GM18508 (cell line): Measurements from ENCODE around the gene SETD1B.
A peak's percentile ranks its signal among the peaks of the same experiment; 100 is the strongest.

Experiments
- ATAC-seq: cut with Tn5 transposase; IDR thresholded peaks from one replicate; pipeline ENCODE4 v1.9.1; 2021; ENCODE audit warnings: moderate number of reproducible peaks; ENCODE audit not compliant: insufficient read depth, unreplicated experiment

The SETD1B gene

GRCh38 chr12:121822393-121823100, 18.7 kb downstream of the SETD1B start:
- ATAC-seq = no peak

GRCh38 chr12:121823101-121823726, 19.4 kb downstream of the SETD1B start:
- ATAC-seq = no peak

- ATAC-seq = no peak
Observed at GRCh38 chr12:121823727-121824115, 19.9 kb downstream of the SETD1B start.

- no peak for ATAC-seq
Observed at GRCh38 chr12:121825041-121825523, 21.3 kb downstream of the SETD1B start.

DNA sequence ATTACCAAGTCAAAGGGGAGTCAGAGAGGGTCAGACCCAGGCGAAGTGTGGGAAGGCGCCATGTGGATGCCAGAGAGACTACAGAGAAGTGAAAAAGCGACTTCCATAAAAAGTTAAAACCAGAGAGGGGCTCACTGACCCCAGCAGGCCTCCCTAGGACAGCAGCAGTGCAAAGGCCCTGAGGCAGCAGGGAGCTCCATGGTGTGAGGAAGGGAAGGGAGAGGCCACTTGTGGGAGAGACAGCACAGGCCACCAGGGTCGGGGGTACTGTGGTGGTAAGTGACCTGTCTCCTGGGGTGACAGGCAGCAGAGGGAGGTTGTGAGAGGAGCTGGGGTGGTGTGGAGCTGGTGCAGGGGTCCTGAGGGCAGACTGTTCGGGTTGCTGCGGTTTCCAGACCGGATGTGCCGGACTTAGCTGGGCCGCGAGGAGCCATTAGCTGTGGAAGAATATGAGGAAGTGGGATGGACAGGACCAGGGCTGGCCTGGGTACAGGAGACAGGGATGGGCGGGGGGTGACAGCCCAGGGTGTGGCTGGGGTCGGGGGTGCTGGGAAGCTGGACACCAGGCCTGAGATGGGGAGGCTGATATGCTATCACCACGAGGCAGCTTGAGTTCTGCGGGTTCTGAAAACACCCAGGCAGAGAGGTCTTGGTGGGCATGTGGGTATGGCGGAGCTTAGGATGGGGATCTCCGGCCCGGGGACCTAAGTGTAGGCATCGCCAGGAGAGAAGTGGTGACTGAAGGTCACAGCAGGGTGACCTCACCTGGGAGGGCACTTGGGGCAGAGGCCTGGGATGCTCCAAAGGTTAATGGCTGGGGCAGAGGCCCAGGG, 22.7 kb downstream of the SETD1B start:
- ATAC-seq = no peak

DNA sequence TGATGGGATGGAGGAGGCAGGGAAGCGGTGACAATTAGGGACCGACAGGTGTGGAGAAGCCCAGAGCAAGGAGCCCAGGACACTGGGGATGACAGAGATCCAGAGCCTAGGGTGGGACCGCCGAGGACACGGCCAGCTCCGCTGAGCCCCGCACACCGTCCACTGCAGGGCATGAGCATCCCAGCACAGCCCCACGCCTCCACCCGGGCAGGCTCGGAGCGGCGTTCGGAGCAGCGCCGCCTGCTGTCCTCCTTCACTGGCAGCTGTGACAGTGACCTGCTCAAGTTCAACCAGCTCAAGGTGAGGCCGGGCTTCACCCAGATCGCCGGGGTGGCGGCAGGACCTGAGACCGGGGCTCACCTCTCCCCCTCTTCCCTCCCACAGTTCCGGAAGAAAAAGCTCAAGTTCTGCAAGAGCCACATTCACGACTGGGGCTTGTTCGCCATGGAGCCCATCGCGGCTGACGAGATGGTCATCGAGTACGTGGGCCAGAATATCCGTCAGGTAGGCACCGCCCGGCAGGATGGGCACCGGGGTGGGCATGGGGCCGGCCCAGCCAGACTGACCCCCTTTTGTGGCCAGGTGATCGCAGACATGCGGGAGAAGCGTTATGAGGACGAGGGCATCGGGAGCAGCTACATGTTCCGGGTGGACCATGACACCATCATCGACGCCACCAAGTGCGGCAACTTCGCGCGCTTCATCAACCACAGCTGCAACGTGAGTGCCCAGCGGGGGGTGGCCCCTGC, 23.7 kb downstream of the SETD1B start:
- no peak for ATAC-seq

GRCh38 chr12:121828306-121828705, 24.5 kb downstream of the SETD1B start:
- no peak for ATAC-seq

DNA sequence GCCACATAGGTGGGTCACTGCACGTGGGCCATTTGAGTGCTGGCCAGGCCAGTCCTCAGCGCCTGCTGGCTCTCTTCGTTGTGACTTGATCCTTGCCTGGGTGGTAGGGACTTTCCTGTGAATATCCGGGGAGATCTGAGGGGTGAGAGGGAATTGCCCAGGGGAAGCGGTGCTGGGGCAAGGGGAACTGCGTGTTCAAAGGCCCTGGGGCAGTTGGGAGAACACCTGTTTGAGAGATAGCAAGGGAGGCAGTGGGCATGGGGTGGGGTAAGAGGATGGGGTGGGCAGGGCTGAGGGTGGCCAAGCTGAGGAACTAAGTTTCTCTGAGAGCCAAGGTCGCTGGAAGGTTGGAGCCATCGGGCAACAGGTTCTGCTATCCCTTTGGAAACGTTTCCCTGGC, 25.0 kb downstream of the SETD1B start:
- ATAC-seq = no peak

GRCh38 chr12:121829250-121829918, 25.6 kb downstream of the SETD1B start:
- no peak for ATAC-seq

DNA sequence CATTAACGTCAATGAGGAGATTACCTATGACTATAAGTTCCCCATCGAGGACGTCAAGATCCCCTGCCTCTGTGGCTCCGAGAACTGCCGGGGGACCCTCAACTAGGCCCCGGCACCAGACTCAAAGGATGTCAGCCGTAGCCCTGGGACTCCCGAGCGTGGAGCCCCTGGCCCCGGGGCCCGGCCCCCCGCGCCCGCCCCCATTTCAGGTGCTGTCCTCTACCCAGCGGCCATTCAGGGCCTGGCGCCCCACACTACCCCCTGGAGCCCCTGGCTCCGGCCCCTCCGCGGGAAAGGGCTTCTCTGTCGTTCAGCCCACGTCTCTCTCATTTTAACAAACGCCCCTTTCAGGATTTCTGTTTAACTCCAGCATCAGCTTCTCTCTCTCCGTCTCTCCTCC, 26.3 kb downstream of the SETD1B start:
- no peak for ATAC-seq

- ATAC-seq = no peak
Observed at GRCh38 chr12:121830588-121831265, 26.9 kb downstream of the SETD1B start.

- no peak for ATAC-seq
Observed at GRCh38 chr12:121831571-121832245, 27.9 kb downstream of the SETD1B start.

DNA sequence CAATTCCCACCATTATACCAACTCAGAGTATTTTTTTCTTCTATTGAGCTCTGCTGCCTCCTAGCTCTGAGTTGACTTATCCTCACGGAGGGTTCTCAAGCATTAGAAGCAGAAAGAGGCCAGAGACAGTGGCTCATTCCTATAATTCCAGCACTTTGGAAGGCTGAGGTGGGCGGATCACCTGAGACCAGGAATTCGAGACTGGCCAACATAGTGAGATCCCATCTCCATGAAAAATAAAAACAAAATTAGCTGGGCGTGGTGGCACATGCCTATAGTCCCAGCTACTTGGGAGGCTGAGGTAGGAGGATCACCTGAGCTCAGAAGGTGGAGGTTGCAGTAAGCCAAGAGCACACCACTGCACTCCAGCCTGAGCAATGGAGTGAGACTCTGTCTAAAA, 33.9 kb downstream of the SETD1B start:
- ATAC-seq = no peak

DNA sequence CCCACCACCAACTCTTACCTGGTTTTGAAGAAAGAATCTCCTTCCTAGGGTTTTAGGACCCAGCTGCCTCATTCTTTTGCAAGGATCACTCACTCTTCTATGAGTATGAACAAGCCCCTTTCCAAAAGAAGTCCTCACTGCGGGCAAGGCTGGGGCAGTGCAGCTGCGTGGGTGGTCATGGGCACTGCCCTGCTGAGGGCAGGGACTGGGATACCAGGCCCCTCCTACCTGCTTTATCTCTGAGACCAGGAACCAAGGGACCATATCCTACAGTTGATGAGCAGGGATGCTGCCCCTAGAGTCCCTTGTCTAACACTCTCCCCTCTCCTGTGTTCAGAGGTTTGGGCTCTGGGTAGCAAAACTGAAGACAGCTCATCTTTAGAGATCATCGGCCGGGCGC, 34.3 kb downstream of the SETD1B start:
- ATAC-seq = no peak

- peak; percentile 80 for ATAC-seq
Observed at GRCh38 chr12:121839106-121839992, 35.5 kb downstream of the SETD1B start.

GRCh38 chr12:121839993-121840761, 36.4 kb downstream of the SETD1B start:
- ATAC-seq = no peak
